GM19372 (cell line): ENCODE data around the gene NCAM1.
"Not testable (repeated sequence)": the region's sequence is repeated elsewhere in the genome, so short reads cannot be mapped to it uniquely, and the experiment has no call there.

Experiments used
- ATAC-seq: cut with Tn5 transposase; IDR thresholded peaks from one replicate; pipeline ENCODE4 v1.9.1; 2021; ENCODE audit warnings: mild to moderate bottlenecking, low read depth, moderate library complexity; ENCODE audit not compliant: unreplicated experiment

The NCAM1 gene

GRCh38 chr11:112961146-112961668 lies at the start of gene NCAM1:
Gene NCAM1 (plus strand): TSS chr11:112961420.
- ATAC-seq: no peak

- no peak for ATAC-seq
Measured at GRCh38 chr11:112922606-112923005, 38.6 kb upstream of the NCAM1 start.

GRCh38 chr11:112924836-112925235 lies 36.4 kb upstream of the NCAM1 start:
- not testable (repeated sequence) for ATAC-seq

DNA sequence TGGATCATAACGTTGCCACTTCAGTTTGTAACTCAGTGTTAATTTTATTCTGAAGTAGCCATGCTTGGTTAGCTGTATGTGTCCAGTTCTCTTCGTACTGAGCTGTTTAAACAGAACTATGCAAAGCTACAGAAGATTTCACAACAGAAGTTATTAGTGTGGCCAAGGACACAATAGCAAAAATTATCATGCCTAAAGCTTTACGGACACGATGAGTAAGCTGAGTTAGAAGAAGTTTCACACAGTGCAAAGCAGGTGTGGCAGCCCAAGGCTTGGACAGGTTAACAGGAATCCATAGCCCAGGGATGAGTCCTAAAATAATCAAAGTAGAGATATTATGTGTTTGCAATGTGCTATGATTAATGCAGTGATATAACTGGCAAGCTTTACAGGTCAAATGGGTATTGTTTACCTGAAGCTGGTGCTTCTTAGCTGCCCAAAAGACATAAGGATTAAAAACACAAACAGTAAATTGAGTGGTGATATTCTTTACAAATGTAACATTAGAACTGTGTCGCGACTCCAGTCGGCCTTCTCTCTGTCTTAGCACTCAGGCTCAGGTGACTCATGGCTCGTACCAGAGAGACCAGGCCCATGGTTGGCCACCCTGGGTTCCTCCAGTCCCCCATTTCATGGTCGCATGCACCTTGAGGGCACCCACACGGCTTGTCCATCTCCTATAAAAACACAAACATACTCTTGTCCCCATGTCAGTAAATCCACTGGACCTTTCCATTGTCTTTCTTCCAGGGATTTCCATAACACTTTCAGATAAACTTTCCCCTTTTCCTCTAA lies 35.5 kb upstream of the NCAM1 start:
- no peak for ATAC-seq

DNA sequence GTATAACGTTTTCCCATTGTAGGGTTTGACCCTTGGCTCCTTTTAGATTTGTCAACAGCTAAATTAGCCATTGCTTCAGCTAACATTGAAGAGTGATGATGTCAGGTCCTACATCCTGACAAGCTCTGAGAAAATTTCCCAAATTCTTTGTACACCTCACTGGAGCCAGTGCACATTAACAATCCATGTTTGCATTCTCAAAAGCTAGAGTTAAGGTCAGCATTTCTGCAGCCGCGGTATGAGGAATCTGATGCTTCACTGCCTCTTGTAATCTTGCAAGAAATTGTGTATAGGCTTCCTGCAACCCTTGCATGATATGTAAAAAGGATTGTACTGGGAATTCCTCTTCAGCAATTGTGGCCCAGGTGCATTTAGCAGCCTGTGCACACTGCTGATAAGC lies 33.1 kb upstream of the NCAM1 start:
- ATAC-seq: no peak

- no peak for ATAC-seq
Measured at GRCh38 chr11:112929432-112929831, 31.8 kb upstream of the NCAM1 start.

GRCh38 chr11:112931703-112932102 lies 29.5 kb upstream of the NCAM1 start:
- ATAC-seq: no peak

DNA sequence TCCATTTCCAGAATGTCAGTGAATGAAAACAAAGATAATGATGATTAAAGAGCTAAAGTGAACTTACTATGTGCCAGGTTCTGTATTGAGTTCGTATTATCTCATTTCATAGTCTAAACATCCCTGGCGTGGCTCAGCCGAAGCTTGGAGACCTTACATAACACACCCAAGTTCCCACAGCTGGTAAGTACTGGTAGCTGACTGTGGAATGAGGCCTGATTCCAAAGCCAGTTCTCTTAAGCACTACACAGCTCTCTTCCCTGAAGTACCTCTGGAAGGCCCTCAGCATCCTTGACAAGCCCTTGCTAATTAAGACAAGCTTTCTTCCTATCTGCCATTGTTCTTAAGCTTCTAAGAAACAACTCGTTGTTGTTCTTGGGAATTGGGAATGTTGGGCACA lies 28.6 kb upstream of the NCAM1 start:
- ATAC-seq: no peak

DNA sequence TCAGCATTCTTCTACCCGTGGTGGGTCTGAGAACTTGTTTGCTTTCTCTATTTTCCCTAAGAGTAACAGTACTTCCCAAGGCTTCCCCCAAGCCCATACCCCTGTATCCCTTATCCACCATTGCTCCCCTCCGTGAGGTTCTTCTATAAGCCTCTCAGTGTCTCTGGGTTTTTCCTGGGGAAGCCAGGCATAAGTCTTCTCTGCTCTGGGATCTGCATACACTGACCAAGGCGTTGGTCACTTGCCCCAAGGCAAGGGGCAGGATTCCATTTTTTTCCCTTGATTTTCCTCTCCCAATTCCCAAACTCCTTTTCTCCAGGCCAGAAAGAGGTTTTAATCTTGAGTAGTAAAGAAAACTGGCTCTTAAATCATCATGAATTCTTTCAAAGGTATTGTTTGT lies 27.2 kb upstream of the NCAM1 start:
- no peak for ATAC-seq

DNA sequence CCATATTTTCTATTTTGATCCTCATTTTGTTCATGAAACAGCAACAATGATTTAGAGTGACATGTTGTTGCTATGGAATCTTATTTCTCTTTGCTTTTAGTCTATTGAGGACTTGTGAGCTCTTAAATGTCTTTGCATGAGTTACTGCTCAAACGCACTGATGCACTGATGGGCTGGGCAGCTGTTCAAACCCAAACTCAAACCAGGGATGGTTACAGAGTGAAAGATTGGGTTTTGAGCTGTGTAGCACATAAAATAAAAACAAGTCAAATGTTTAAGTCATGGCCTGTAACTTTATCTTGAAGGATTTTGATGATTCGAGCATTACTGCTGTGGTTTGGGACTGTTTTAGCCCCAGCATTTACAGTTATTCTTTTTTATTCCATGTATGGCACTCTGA lies 20.1 kb upstream of the NCAM1 start:
- no peak for ATAC-seq

DNA sequence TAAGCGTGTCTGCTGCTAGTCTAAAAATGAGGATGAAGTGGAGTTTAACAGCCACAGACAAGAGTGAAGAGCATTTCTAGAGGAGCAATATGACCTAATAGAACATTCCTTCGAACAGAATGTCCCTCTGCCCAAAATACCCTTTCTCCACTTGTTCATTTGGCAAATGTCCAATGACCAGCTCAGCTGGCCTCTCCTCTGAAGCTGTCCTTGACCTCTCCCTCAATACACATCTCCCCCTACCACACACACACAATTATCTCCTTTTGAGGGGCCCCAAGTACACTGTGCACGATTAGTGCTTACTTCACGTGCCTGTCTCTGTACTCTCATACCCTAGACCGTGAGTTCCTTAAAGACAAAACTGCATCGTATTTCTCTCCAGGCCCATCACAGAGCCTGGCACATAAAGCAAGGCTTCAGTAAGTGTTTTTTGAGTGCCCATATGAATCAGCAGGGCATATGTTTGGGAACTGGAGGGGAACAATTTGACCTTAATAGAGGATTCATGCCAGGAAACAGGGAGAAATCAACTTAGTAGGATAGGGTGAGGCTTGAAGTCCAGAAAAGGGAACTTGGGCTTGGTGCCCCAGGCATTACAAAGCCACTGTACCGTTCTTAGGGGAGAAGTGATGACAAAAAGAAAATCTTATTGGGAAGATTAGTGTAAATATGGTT lies 18.1 kb upstream of the NCAM1 start:
- no peak for ATAC-seq

- ATAC-seq: no peak
Measured at GRCh38 chr11:112946866-112947265, 14.4 kb upstream of the NCAM1 start.

GRCh38 chr11:112949781-112950575 lies 11.2 kb upstream of the NCAM1 start:
- no peak for ATAC-seq

DNA sequence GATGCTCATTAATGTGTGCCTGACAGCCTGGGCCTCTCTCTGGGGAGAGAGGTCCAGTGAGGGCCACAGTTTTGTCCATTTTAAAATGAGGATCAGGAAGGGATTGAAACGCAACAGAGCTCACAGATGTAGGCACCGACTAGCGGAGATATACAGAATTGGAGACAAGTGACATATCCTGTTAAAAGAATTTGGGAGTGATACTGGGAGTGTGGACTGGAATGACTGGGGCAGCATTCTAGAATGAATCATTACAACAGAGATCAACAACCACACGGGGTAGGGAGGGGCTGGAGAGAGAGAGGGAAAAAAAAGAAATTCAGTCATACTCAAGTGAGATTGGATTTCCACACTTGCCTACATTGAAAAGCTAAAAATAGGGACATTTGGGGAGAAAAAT lies 2.5 kb upstream of the NCAM1 start:
- no peak for ATAC-seq

DNA sequence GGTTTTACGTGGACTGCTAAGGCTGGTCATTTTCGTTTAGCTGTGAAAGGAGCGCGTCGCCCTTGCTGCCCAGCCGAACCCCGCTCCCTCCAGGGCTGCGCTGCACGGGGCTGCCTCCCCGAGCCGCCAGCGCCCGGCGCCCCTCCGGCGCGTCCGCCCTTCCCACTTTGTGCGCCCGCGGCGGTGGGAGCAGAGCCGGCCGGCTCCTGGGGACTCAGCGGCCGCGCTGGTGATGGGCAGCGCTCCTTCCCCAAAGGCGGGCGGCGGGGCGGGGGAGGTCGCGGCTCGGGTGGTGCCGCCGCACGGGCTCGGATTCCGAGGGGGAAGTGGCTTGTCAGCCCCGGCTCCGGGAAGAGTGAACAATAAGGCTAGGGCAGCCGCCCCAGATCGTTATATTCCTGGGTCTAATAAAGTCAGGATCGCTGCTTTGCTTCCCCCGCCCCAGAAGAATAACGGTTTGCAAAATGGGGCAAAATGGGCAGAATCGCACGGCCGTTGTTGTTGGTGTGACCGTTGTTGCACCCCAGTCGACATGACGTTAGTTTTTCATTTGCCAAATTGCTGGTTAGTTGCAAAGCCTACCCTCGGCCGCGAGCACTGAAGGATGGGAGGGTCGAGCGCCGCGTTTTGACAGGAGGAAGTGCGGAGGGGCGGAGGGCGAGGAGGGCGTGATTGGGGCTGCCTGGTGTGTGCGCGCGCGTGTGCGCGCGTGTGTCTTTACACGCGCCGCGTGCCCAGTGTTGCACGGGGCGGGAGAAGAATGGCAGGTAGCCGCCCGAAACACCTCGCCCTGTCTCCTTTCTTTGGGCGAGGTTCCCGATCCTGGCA lies 745 bp downstream of the NCAM1 start:
- ATAC-seq: no peak

DNA sequence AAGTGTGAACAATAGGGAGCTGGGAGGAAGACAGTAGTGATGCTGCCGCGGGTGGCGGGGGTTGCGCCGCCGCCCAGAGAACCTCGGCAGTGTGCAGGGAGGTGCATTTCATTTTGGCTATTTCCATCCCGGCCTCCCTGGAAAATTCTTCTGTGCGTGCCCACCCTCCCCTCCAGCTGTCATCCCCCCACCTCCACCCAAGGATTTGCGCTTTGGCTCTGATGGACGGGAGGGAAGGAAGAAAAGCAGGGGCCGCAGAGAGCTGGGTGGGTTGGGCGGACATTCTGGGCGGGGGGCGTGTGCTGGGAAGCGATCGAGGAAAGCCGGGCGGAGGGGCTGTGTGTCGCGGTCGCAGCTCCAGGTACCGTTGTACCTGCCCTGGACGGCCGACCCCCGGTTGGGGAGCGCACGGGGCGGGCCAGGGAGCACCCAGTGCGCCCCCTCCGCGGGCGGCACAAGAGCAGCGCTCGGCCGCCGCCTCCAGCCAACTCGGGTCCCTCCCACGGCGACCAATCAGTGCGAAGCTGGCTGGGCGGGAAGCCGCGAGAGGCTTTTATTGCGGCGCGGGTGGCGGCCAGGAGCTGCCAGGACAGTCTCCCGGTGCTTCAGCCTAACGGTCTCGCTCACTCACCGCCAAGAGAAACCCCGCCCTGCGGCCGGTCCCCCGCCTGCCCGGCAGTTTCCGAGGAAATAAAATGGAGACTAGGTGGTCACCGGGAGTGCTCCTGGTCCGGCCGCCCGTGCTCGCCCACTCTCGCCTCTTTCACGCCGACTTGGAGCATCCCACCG lies 1.6 kb downstream of the NCAM1 start:
- ATAC-seq: no peak

GRCh38 chr11:112963368-112963955 lies 2.2 kb downstream of the NCAM1 start:
- no peak for ATAC-seq

- ATAC-seq: no peak
Measured at GRCh38 chr11:112965656-112966055, 4.4 kb downstream of the NCAM1 start.

DNA sequence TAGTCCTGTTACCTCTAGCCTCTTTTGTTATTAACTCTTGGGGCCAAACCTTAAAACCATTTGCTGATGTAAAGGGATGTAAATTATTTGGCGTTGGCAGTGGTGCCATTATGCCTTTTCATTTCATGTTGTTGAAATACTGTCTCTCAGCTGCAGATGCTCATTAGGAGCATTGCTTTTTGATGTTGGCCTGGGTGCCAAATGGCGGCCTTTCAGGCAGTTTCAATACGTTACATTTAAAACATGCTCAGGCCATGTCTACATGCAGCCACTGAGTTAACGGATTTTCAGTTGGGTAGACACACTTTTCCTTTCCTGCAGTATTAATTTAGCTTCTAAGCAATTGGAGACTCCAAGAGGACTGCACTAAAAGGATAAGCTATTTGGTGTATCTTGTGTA lies 5.3 kb downstream of the NCAM1 start:
- no peak for ATAC-seq
